GM18868 (cell line): ENCODE results near the gene MYEOV.

Experiments
- ATAC-seq: cut with Tn5 transposase; IDR thresholded peaks from one replicate; pipeline ENCODE4 v1.9.1; 2021; ENCODE audit warnings: mild to moderate bottlenecking, moderate library complexity; ENCODE audit not compliant: unreplicated experiment

Gene MYEOV

GRCh38 chr11:69312453-69313404 is 18.8 kb downstream of the MYEOV start:
- ATAC-seq: no peak

- no peak for ATAC-seq
Observed at GRCh38 chr11:69313992-69314391, 20.0 kb downstream of the MYEOV start.

- ATAC-seq: no peak
Observed at GRCh38 chr11:69314555-69314954, 20.6 kb downstream of the MYEOV start.

- ATAC-seq: no peak
Observed at GRCh38 chr11:69316956-69317355, 23.0 kb downstream of the MYEOV start.

GRCh38 chr11:69317401-69318092 is 23.6 kb downstream of the MYEOV start:
- ATAC-seq: no peak

GRCh38 chr11:69318093-69318420 is 24.1 kb downstream of the MYEOV start:
- ATAC-seq: no peak

- ATAC-seq: no peak
Observed at GRCh38 chr11:69319255-69320106, 25.5 kb downstream of the MYEOV start.

GRCh38 chr11:69320326-69320725 is 26.4 kb downstream of the MYEOV start:
- ATAC-seq: no peak

GRCh38 chr11:69320756-69321741 is 27.1 kb downstream of the MYEOV start:
- ATAC-seq: no peak

- ATAC-seq: no peak
Observed at GRCh38 chr11:69321877-69322361, 28.0 kb downstream of the MYEOV start.

- no peak for ATAC-seq
Observed at GRCh38 chr11:69325446-69325845, 31.5 kb downstream of the MYEOV start.

- no peak for ATAC-seq
Observed at GRCh38 chr11:69326622-69327219, 32.8 kb downstream of the MYEOV start.

GRCh38 chr11:69327741-69328191 is 33.8 kb downstream of the MYEOV start:
- no peak for ATAC-seq

GRCh38 chr11:69328231-69328630 is 34.3 kb downstream of the MYEOV start:
- no peak for ATAC-seq

- no peak for ATAC-seq
Observed at GRCh38 chr11:69329581-69329980, 35.6 kb downstream of the MYEOV start.

GRCh38 chr11:69330330-69330729 is 36.4 kb downstream of the MYEOV start:
- ATAC-seq: no peak

GRCh38 chr11:69333149-69333710 is 39.3 kb downstream of the MYEOV start:
- no peak for ATAC-seq

GRCh38 chr11:69333879-69334278 is 39.9 kb downstream of the MYEOV start:
- ATAC-seq: no peak
